Naive thymus-derived CD4-positive, alpha-beta T cell (primary cell): ENCODE data around the gene ANO6. TPM values are rescaled to one million over a fixed set of nuclear protein-coding genes. Genes with fewer than 3 reads are reported as not detected.

ENCODE experiments used
- ATAC-seq: fragments of 150-1000 bp; cut with Tn5 transposase; 2 replicates; pipeline ENCODE4 v1.10.0; 2021; ENCODE audit warnings: mild to moderate bottlenecking, moderate library complexity
- CTCF ChIA-PET: fragments of 350-600 bp; sonication (Branson Sonifier 250); formaldehyde crosslinking; loops from one replicate; lab custom pipeline; 2021; ENCODE audit warnings: antibody characterized with exemption; lab: Charles Lee
- POLR2A ChIA-PET: fragments of 350-600 bp; sonication (Branson Sonifier 250); formaldehyde crosslinking; loops from one replicate; lab custom pipeline; 2021; ENCODE audit warnings: antibody characterized with exemption, inconsistent platforms; lab: Charles Lee
- DNase-seq, 9 donors: peaks; one replicate each; pipeline versions ENCODE4 v3.0.0 to v3.0.0-alpha.2; 2020 to 2022; ENCODE audit warnings: mixed read lengths in 1 of 9
- H3K27ac ChIP-seq: one replicate; pipeline ENCODE4 v1.7.0; 2013; ENCODE audit warnings: mild to moderate bottlenecking, low read depth, low read length, moderate library complexity
- H3K27me3 ChIP-seq, 2 donors: one replicate each; pipeline ENCODE4 v1.7.0; 2013; ENCODE audit warnings: low read length in 2 of 2, mild to moderate bottlenecking in 2 of 2, moderate library complexity in 2 of 2; ENCODE audit not compliant: control insufficient read depth in 2 of 2, insufficient read depth in 2 of 2
- H3K36me3 ChIP-seq, 3 experiments: 1 replicate in 2 of 3; 2 replicates in 1 of 3; pipeline ENCODE4 v1.7.0; 2013; ENCODE audit warnings: low read length in 3 of 3, mild to moderate bottlenecking in 3 of 3, moderate library complexity in 1 of 3; ENCODE audit not compliant: insufficient read depth in 3 of 3, control insufficient read depth in 2 of 3
- H3K4me1 ChIP-seq, 2 donors: one replicate each; pipeline ENCODE4 v1.7.0; 2013; ENCODE audit warnings: low read length in 2 of 2, mild to moderate bottlenecking in 2 of 2, moderate library complexity in 1 of 2; ENCODE audit not compliant: control insufficient read depth in 2 of 2, insufficient read depth in 2 of 2
- H3K4me3 ChIP-seq: 2 replicates; pipeline ENCODE4 v1.7.0; 2013; ENCODE audit warnings: mild to moderate bottlenecking, low read length
- H3K9me3 ChIP-seq, 3 experiments: 1 replicate in 2 of 3; 2 replicates in 1 of 3; pipeline ENCODE4 v1.7.0; 2013; ENCODE audit warnings: low read length in 3 of 3; ENCODE audit not compliant: control insufficient read depth in 2 of 3
- H3K27ac Mint-ChIP-seq, 9 donors: one replicate each; pipeline ENCODE4 v1.8.0; 2020 to 2022; ENCODE audit warnings: mixed read lengths in 9 of 9, mild to moderate bottlenecking in 8 of 9, moderate library complexity in 5 of 9, inconsistent platforms in 2 of 9
- H3K27me3 Mint-ChIP-seq, 5 donors: one replicate each; pipeline ENCODE4 v1.8.0; 2021 to 2022; ENCODE audit warnings: mixed read lengths in 5 of 5, mild to moderate bottlenecking in 1 of 5
- H3K36me3 Mint-ChIP-seq, 5 donors: one replicate each; pipeline ENCODE4 v1.8.0; 2020 to 2022; ENCODE audit warnings: mixed read lengths in 5 of 5, mild to moderate bottlenecking in 3 of 5, inconsistent platforms in 1 of 5
- H3K4me1 Mint-ChIP-seq, 7 donors: one replicate each; pipeline ENCODE4 v1.8.0; 2020 to 2022; ENCODE audit warnings: mixed read lengths in 7 of 7, mild to moderate bottlenecking in 3 of 7, inconsistent platforms in 1 of 7
- H3K4me3 Mint-ChIP-seq, 10 donors: one replicate each; pipeline ENCODE4 v1.8.0; 2020 to 2022; ENCODE audit warnings: mild to moderate bottlenecking in 10 of 10, mixed read lengths in 10 of 10, moderate library complexity in 6 of 10, inconsistent platforms in 2 of 10
- H3K9me3 Mint-ChIP-seq, 11 donors: one replicate each; pipeline ENCODE4 v1.8.0; 2020 to 2022; ENCODE audit warnings: mixed read lengths in 11 of 11, mild to moderate bottlenecking in 4 of 11, inconsistent platforms in 1 of 11, moderate library complexity in 1 of 11
- intact Hi-C, 2 donors: fragments of 100-400 bp; cut with micrococcal nuclease; formaldehyde crosslinking; loops; one replicate each; pipeline ENCODE4 v1.15.1; 2023
- polyA plus RNA-seq, 2 donors: library from polyadenylated mRNA; unstranded; fragments of 300-500 nt; fragmentation: Illumina TruSeq; gene quantifications; one replicate each; pipeline ENCODE4 v1.2.3, GENCODE V29; 2021
- total RNA-seq, 6 experiments: library from RNA in 5 of 6; stranded (reverse) in 5 of 6; gene quantifications; 1 replicate in 5 of 6; 2 replicates in 1 of 6; pipeline ENCODE4 v1.2.3 and lab custom pipeline; 2021 to 2026

ANO6 gene
- total and polyA plus RNA-seq, 7 experiments from 2014 or later = 15.1 to 29.7 (median 23.7) TPM

- Mint-ChIP-seq H3K27ac (peak overlapping the region; percentile 83 to 96 (median 95)), H3K9me3 (peaks cover 0 to 1% (median 0%) of the 10 kb centered on the region in 11 donors), H3K36me3 (peaks cover 0 to 2% (median 0%) of the 10 kb centered on the region in 5 donors), H3K4me1 (peaks cover 27 to 64% (median 54%) of the 10 kb centered on the region in 7 donors), H3K4me3 (peak overlapping the region; percentile 90 to 99 (median 97)), H3K27me3 (no peaks in the 10 kb centered on the region)
- intact Hi-C loops = loop anchor here (1.0 to 10.0 kb wide), 11 partner anchors 11 to 1170 kb away; partner anchors contain the start of genes SCAF11 (in 2 of the 2), SLC38A1 (in 1 of the 2) and SLC38A2 (in 1 of the 2)
- ATAC-seq (no peak), DNase-seq (peak in 1 of 9 donors; percentile 25)
- H3K4me1 ChIP-seq = peaks cover 17% of the 10 kb centered on the region in 2 donors
- POLR2A ChIA-PET = interaction anchor here (0.6 to 2.2 kb wide), 5 partner anchors 8 to 124 kb away, joined by 3 to 8 read pairs (median 3); no protein-coding TSS in a partner anchor
- no peaks in the 10 kb centered on the region for H3K9me3 ChIP-seq
- H3K4me3 ChIP-seq = peak overlapping the region; percentile 83
- H3K27ac ChIP-seq = peak overlapping the region; percentile 69
- CTCF ChIA-PET = interaction anchor here (0.6 to 1.7 kb wide), 8 partner anchors 9 to 329 kb away, joined by 3 to 8 read pairs (median 3); no protein-coding TSS in a partner anchor
- no peaks in the 10 kb centered on the region for H3K27me3 ChIP-seq
- H3K36me3 ChIP-seq = peaks cover 0 to 13% (median 0%) of the 10 kb centered on the region in 3 experiments
Observed at GRCh38 chr12:45214749-45215418, 1.0 kb upstream of the ANO6 start.

- H3K4me3 Mint-ChIP-seq = peak overlapping the region; percentile 90 to 99 (median 97)
- DNase-seq (peak; percentile 23 to 66 (median 46)), ATAC-seq (peak; percentile 47)
- H3K27me3 Mint-ChIP-seq = no peaks in the 10 kb centered on the region
- peaks cover 0 to 3% (median 0%) of the 10 kb centered on the region in 11 donors for H3K9me3 Mint-ChIP-seq
- Histone ChIP-seq H3K9me3 (no peaks in the 10 kb centered on the region), H3K27ac (peak overlapping the region; percentile 69), H3K36me3 (peaks cover 0 to 13% (median 0%) of the 10 kb centered on the region in 3 experiments), H3K4me1 (peaks cover 17% of the 10 kb centered on the region in 2 donors), H3K4me3 (peak overlapping the region; percentile 83), H3K27me3 (no peaks in the 10 kb centered on the region)
- peaks cover 0 to 5% (median 2%) of the 10 kb centered on the region in 5 donors for H3K36me3 Mint-ChIP-seq
- ChIA-PET POLR2A (interaction anchor here (0.9 to 2.2 kb wide), 3 partner anchors 10 to 46 kb away, joined by 3 to 8 read pairs (median 8); no protein-coding TSS in a partner anchor), CTCF (interaction anchor here (0.7 to 2.4 kb wide), 5 partner anchors 11 to 173 kb away, joined by 3 to 8 read pairs (median 5); no protein-coding TSS in a partner anchor)
- intact Hi-C loops = loop anchor here (1.0 to 10.0 kb wide), 7 partner anchors 34 to 1458 kb away; partner anchors contain the start of genes IRAK4 (in 1 of the 2), PUS7L (in 1 of the 2), SCAF11 (in 1 of the 2) and SLC38A1 (in 1 of the 2)
- H3K27ac Mint-ChIP-seq = peak overlapping the region; percentile 71 to 96 (median 92)
- H3K4me1 Mint-ChIP-seq = peaks cover 32 to 75% (median 61%) of the 10 kb centered on the region in 7 donors
Observed at GRCh38 chr12:45216230-45216982, 511 bp downstream of the ANO6 start.

GRCh38 chr12:45216983-45217485, 1.1 kb downstream of the ANO6 start:
- intact Hi-C loops = loop anchor here (1.0 to 10.0 kb wide), 7 partner anchors 34 to 1458 kb away; partner anchors contain the start of genes IRAK4 (in 1 of the 2), PUS7L (in 1 of the 2), SCAF11 (in 1 of the 2) and SLC38A1 (in 1 of the 2)
- peaks cover 0 to 4% (median 0%) of the 10 kb centered on the region in 11 donors for H3K9me3 Mint-ChIP-seq
- peak overlapping the region; percentile 83 for H3K4me3 ChIP-seq
- no peaks in the 10 kb centered on the region for H3K9me3 ChIP-seq
- peaks cover 0 to 13% (median 0%) of the 10 kb centered on the region in 3 experiments for H3K36me3 ChIP-seq
- peaks cover 0 to 7% (median 2%) of the 10 kb centered on the region in 5 donors for H3K36me3 Mint-ChIP-seq
- peak overlapping the region; percentile 69 for H3K27ac ChIP-seq
- CTCF ChIA-PET = interaction anchor here (2.4 kb wide), 1 partner anchor 46 kb away, joined by 5 read pairs; no protein-coding TSS in a partner anchor
- DNase-seq (no peak), ATAC-seq (no peak)
- peak overlapping the region; percentile 40 to 89 (median 77) for H3K27ac Mint-ChIP-seq
- peaks cover 35 to 70% (median 62%) of the 10 kb centered on the region in 7 donors for H3K4me1 Mint-ChIP-seq
- no peaks in the 10 kb centered on the region for H3K27me3 Mint-ChIP-seq
- H3K27me3 ChIP-seq = no peaks in the 10 kb centered on the region
- H3K4me3 Mint-ChIP-seq = peak overlapping the region; percentile 85 to 98 (median 93)
- POLR2A ChIA-PET = interaction anchor here (2.2 kb wide), 1 partner anchor 11 kb away, joined by 8 read pairs; no protein-coding TSS in a partner anchor
- H3K4me1 ChIP-seq = peaks cover 17% of the 10 kb centered on the region in 2 donors

GRCh38 chr12:45217846-45218245, 2.0 kb downstream of the ANO6 start:
- H3K36me3 ChIP-seq = peaks cover 0 to 13% (median 0%) of the 10 kb centered on the region in 3 experiments
- H3K27me3 Mint-ChIP-seq = no peaks in the 10 kb centered on the region
- peaks cover 0 to 4% (median 0%) of the 10 kb centered on the region in 11 donors for H3K9me3 Mint-ChIP-seq
- ChIA-PET POLR2A (no interaction called here), CTCF (interaction anchor here (0.7 to 2.4 kb wide), 2 partner anchors 47 to 191 kb away, joined by 3 to 5 read pairs; no protein-coding TSS in a partner anchor)
- peaks cover 0 to 7% (median 2%) of the 10 kb centered on the region in 5 donors for H3K36me3 Mint-ChIP-seq
- peaks cover 35 to 77% (median 68%) of the 10 kb centered on the region in 7 donors for H3K4me1 Mint-ChIP-seq
- ATAC-seq = no peak
- peaks cover 17% of the 10 kb centered on the region in 2 donors for H3K4me1 ChIP-seq
- H3K4me3 Mint-ChIP-seq = peak overlapping the region; percentile 85 to 98 (median 93)
- H3K27ac ChIP-seq = no peak overlapping the region
- DNase-seq = no peak
- no peaks in the 10 kb centered on the region for H3K9me3 ChIP-seq
- intact Hi-C loops = loop anchor here (2.0 to 10.0 kb wide), 6 partner anchors 35 to 1459 kb away; partner anchors contain the start of genes IRAK4 (in 1 of the 2), PUS7L (in 1 of the 2), SCAF11 (in 1 of the 2) and SLC38A1 (in 1 of the 2)
- H3K27me3 ChIP-seq = no peaks in the 10 kb centered on the region
- peak overlapping the region; percentile 83 for H3K4me3 ChIP-seq
- peak overlapping the region in 3 of 9 donors; percentile 24 to 73 (median 72) for H3K27ac Mint-ChIP-seq

- peak overlapping the region in 2 of 10 donors; percentile 18 to 46 for H3K4me3 Mint-ChIP-seq
- Histone ChIP-seq H3K4me3 (no peak overlapping the region), H3K27ac (no peak overlapping the region), H3K27me3 (no peaks in the 10 kb centered on the region), H3K9me3 (no peaks in the 10 kb centered on the region), H3K36me3 (peaks cover 0 to 13% (median 0%) of the 10 kb centered on the region in 3 experiments), H3K4me1 (peaks cover 16 to 17% of the 10 kb centered on the region in 2 donors)
- intact Hi-C loops = loop anchor here (5.0 to 10.0 kb wide), 4 partner anchors 773 to 1165 kb away; partner anchors contain the start of genes SCAF11 (in 1 of the 2), SLC38A1 (in 1 of the 2) and SLC38A2 (in 1 of the 2)
- H3K27me3 Mint-ChIP-seq = no peaks in the 10 kb centered on the region
- DNase-seq (no peak), ATAC-seq (no peak)
- peaks cover 32 to 75% (median 66%) of the 10 kb centered on the region in 7 donors for H3K4me1 Mint-ChIP-seq
- H3K27ac Mint-ChIP-seq = no peak overlapping the region
- CTCF ChIA-PET = no interaction called here
- H3K36me3 Mint-ChIP-seq = peaks cover 0 to 13% (median 5%) of the 10 kb centered on the region in 5 donors
- H3K9me3 Mint-ChIP-seq = peaks cover 0 to 2% (median 0%) of the 10 kb centered on the region in 11 donors
- POLR2A ChIA-PET = no interaction called here
Observed at GRCh38 chr12:45219621-45220020, 3.7 kb downstream of the ANO6 start.
